HepG2 (cell line): ENCODE results near the gene ZFAND6. TPM values are rescaled to one million over a fixed set of nuclear protein-coding genes. Genes with fewer than 3 reads are reported as not detected.

Experiments
- ATAC-seq: fragments of 200-7000 bp; cut with Tn5 transposase; 3 replicates; pipeline ENCODE4 v1.9.1; 2020; ENCODE audit warnings: mild to moderate bottlenecking, moderate library complexity
- BruUV-seq: library from RNA; stranded (reverse); fragments of 400-500 nt; replicated peaks from 2 replicates; lab custom pipeline; 2021; lab: Mats Ljungman, UMichigan
- CTCF ChIA-PET: fragments of 300-600 bp; formaldehyde crosslinking; extraction: SDS; loops from one replicate; lab custom pipeline; 2021; ENCODE audit warnings: low total read pairs, inconsistent platforms, low intra/inter-chr PET ratio; lab: Yijun Ruan, JAX
- POLR2A ChIA-PET: fragments of 350-600 bp; sonication (Branson Sonifier 250); formaldehyde crosslinking; loops from one replicate; lab custom pipeline; 2020; ENCODE audit warnings: antibody characterized with exemption, inconsistent platforms; lab: Yijun Ruan, JAX
- DNase-seq: peaks from one replicate; pipeline ENCODE4 v3.0.0-alpha.2; 2015; ENCODE audit warnings: low spot score
- FAIRE-seq: peaks from 3 replicates; lab custom pipeline; 2011; peaks lifted over from hg19 to GRCh38; lab: Jason Lieb, UNC
- H2AFZ ChIP-seq: one replicate; pipeline ENCODE4 v1.6.1; 2011; ENCODE audit warnings: low read length, inconsistent platforms
- H3K27ac ChIP-seq: fragments of 300-600 bp; 3 replicates; pipeline ENCODE4 v1.8.0; 2011; ENCODE audit warnings: mixed run types, mild to moderate bottlenecking, mixed read lengths, low read length, inconsistent platforms; ENCODE audit not compliant: insufficient read depth; ENCODE audit errors: extremely low read length
- H3K27me3 ChIP-seq, 2 experiments: fragments of 200-600 bp in 1 of 2; 2 replicates in 1 of 2; 3 replicates in 1 of 2; pipeline versions ENCODE4 v1.6.0 to v1.8.0; 2011; ENCODE audit warnings: low read length in 2 of 2, mild to moderate bottlenecking in 2 of 2, moderate library complexity in 2 of 2, inconsistent platforms in 1 of 2; ENCODE audit not compliant: insufficient read depth in 2 of 2, control insufficient read depth in 1 of 2
- H3K36me3 ChIP-seq, 2 experiments: fragments of 200-600 bp in 1 of 2; replicated peaks in 1 of 2; 2 replicates in 1 of 2; 3 replicates in 1 of 2; pipeline versions ENCODE4 v1.5.1 to v1.8.0; 2011; ENCODE audit warnings: low read length in 2 of 2, inconsistent platforms in 1 of 2; ENCODE audit not compliant: insufficient read depth in 2 of 2, control insufficient read depth in 1 of 2
- H3K4me1 ChIP-seq: 2 replicates; pipeline ENCODE4 v1.5.1; 2012; ENCODE audit warnings: low read length, inconsistent platforms; ENCODE audit not compliant: insufficient read depth
- H3K4me2 ChIP-seq: 2 replicates; pipeline ENCODE4 v1.6.0; 2011; ENCODE audit warnings: low read depth, low read length, inconsistent platforms
- H3K4me3 ChIP-seq, 3 experiments: fragments of 200-600 bp in 1 of 3; sonication (generic), shearing (Covaris generic) in 1 of 3; replicated peaks in 1 of 3; 2 replicates each; pipeline ENCODE4 v1.5.1; 2011 to 2016; ENCODE audit warnings: low read length in 3 of 3, inconsistent platforms in 2 of 3, low read depth in 2 of 3, mild to moderate bottlenecking in 2 of 3, control low read depth in 1 of 3, mixed read lengths in 1 of 3; ENCODE audit not compliant: insufficient read depth in 1 of 3
- H3K79me2 ChIP-seq: one replicate; pipeline ENCODE4 v1.6.1; 2011; ENCODE audit warnings: low read length, inconsistent platforms; ENCODE audit not compliant: insufficient read depth
- H3K9ac ChIP-seq: 2 replicates; pipeline ENCODE4 v1.6.0; 2011; ENCODE audit warnings: mild to moderate bottlenecking, low read depth, low read length, inconsistent platforms; ENCODE audit not compliant: insufficient read depth
- H3K9me3 ChIP-seq: 2 replicates; pipeline ENCODE4 v1.5.1; 2012; ENCODE audit warnings: mild to moderate bottlenecking, low read length
- H4K20me1 ChIP-seq: 2 replicates; pipeline ENCODE4 v1.6.0; 2011; ENCODE audit warnings: inconsistent platforms, mild to moderate bottlenecking, low read length, moderate library complexity; ENCODE audit not compliant: insufficient read depth
- GATAD2A ChIP-seq: IDR thresholded peaks from 2 replicates; pipeline ENCODE4 v1.6.1; 2016
- MIER3 ChIP-seq: IDR thresholded peaks from 2 replicates; pipeline ENCODE4 v1.6.1; 2016; ENCODE audit warnings: missing compliant biosample characterization, borderline replicate concordance
- RBM22 ChIP-seq: fragments of 200-400 bp; formaldehyde crosslinking; optimal IDR thresholded peaks from 2 replicates; pipeline ENCODE3; 2017; ENCODE audit warnings: mild to moderate bottlenecking, low read length, moderate library complexity
- SOX5 ChIP-seq: IDR thresholded peaks from 2 replicates; pipeline ENCODE4 v1.6.1; 2016; ENCODE audit warnings: borderline replicate concordance
- ZNF446 ChIP-seq: sonication (generic); formaldehyde crosslinking; IDR thresholded peaks from 2 replicates; pipeline ENCODE4 v1.5.0; 2020; ENCODE audit warnings: mild to moderate bottlenecking, missing genetic modification reagents
- ZNF782 ChIP-seq: sonication (generic); formaldehyde crosslinking; IDR thresholded peaks from 2 replicates; pipeline ENCODE4 v1.4.0; 2020; ENCODE audit warnings: missing genetic modification reagents, mild to moderate bottlenecking, borderline replicate concordance
- WGBS: methylation state at CpG from one replicate; pipeline ENCODE4 v1.1.6; 2017; ENCODE audit warnings: low lambda C conversion rate; 5-methylcytosine and 5-hydroxymethylcytosine counted together
- in situ Hi-C: cut with HindIII; loops from 2 replicates; pipeline ENCODE4 v1.10.0; 2017; ENCODE audit warnings: low pct_unique_long_range_greater_than_20kb; ENCODE audit not compliant: extremely low pct_ligation_motif_present
- intact Hi-C: fragments of 100-400 bp; cut with micrococcal nuclease; formaldehyde crosslinking; loops from one replicate; pipeline ENCODE4 v1.10.0; 2022; ENCODE audit not compliant: unreplicated experiment
- polyA plus RNA-seq, 8 experiments: library from polyadenylated mRNA; depleted of rRNA in 3 of 8; stranded (reverse) in 7 of 8; unstranded in 1 of 8; fragments of >200 nt; fragmentation: Illumina TruSeq in 4 of 8; extraction: Trizol in 4 of 8; gene quantifications; 2 replicates each; pipeline versions ENCODE4 v1.2.1 to v1.2.3, GENCODE V29; 2011 to 2016; ENCODE audit warnings: low read depth in 4 of 8, missing spikeins in 1 of 8, mixed read lengths in 1 of 8; ENCODE audit not compliant: insufficient read depth in 1 of 8
- total RNA-seq, 5 experiments: library from RNA; depleted of rRNA; stranded (reverse); fragments of >200 nt; fragmentation: Illumina TruSeq; extraction: Trizol; gene quantifications; 2 replicates each; pipeline ENCODE4 v1.2.3, GENCODE V29; 2016; ENCODE audit warnings: low read depth in 1 of 5
- TF ChIP-seq, protein P1 (sequence below), 2 experiments: sonication (generic) in 1 of 2; formaldehyde crosslinking in 1 of 2; IDR thresholded peaks; 2 replicates each; pipeline versions ENCODE4 v1.4.0 to v1.6.1; 2016 to 2020; ENCODE audit warnings: borderline replicate concordance in 1 of 2, low read depth in 1 of 2, mild to moderate bottlenecking in 1 of 2, missing genetic modification reagents in 1 of 2
- TF ChIP-seq, protein P2 (sequence below): sonication (generic); formaldehyde crosslinking; IDR thresholded peaks from 2 replicates; pipeline ENCODE4 v1.8.1; 2023; ENCODE audit warnings: missing genetic modification reagents, mild to moderate bottlenecking, borderline replicate concordance
- TF ChIP-seq, protein P3 (sequence below): sonication (generic); formaldehyde crosslinking; IDR thresholded peaks from 2 replicates; pipeline ENCODE4 v1.5.0; 2020; ENCODE audit warnings: mild to moderate bottlenecking, missing genetic modification reagents, borderline replicate concordance
- TF ChIP-seq, protein P4 (sequence below): sonication (generic); formaldehyde crosslinking; IDR thresholded peaks from 2 replicates; pipeline ENCODE4 v1.5.0; 2020; ENCODE audit warnings: mild to moderate bottlenecking, missing genetic modification reagents, moderate library complexity

Gene ZFAND6
- total and polyA plus RNA-seq, 2 of the 13 experiments (the other 11 are each of a cell fraction or from before 2014, with no cell fraction given) = 84.2 to 115 TPM

DNA sequence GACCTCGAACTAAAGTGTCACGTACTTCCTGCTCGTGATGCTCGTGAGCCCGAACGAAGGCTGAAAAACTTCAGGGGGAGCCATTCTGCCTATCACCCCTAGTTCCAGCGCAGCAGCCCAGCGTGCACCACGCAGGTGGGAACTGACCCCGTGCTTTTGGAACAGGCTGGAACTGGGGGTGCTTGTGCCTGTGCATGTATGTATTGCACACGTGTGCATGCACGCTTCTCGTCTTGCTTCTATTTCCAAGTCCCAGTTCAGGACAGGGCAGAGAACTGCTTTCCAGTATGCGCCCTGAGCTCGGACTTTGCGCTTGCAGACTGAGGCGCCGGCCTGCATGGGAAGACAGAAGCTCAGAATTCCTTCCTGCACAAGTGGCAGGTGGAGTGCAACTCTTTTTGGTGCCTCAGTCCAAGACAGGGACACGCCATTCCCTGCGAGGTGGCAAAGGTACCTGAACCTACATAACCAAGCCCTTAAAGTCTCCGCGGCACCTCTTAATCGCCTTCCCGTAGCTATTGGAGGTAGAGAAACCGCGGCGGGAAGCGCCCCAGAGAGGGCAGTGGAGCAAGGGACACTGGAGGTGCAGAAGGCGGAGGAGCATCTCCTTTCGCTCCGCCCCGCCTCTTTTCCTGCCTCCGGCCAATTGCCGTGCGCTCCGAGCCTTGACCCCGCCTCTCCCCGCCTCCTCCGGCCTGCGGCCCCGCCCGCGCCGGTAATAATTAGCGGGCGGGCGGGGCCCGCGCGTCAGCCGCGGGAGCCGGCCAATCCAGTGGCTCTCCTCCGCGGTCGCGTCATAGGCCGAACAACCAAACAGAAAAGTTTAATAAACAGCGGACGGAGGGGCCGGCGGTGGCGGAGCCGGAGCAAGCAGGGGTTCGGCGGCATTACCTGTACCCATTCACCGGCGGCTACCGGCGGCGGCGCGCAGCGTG lies at the start of gene ZFAND6 (continued):
- TF ChIP-seq, protein P1, sequence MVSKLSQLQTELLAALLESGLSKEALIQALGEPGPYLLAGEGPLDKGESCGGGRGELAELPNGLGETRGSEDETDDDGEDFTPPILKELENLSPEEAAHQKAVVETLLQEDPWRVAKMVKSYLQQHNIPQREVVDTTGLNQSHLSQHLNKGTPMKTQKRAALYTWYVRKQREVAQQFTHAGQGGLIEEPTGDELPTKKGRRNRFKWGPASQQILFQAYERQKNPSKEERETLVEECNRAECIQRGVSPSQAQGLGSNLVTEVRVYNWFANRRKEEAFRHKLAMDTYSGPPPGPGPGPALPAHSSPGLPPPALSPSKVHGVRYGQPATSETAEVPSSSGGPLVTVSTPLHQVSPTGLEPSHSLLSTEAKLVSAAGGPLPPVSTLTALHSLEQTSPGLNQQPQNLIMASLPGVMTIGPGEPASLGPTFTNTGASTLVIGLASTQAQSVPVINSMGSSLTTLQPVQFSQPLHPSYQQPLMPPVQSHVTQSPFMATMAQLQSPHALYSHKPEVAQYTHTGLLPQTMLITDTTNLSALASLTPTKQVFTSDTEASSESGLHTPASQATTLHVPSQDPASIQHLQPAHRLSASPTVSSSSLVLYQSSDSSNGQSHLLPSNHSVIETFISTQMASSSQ (IDR thresholded peaks at IDR 0.05; ENCODE audit: low read depth) = no peak
- TF ChIP-seq, protein P1 (CRISPR knock-in tag; IDR thresholded peaks at IDR 0.05; ENCODE audit: borderline replicate concordance) = no peak; the same call in 1 of the 2 replicates
- TF ChIP-seq MIER3 = peak; percentile 71; the same call in 1 of the 2 replicates
- peak; percentile 55; the same call in 1 of the 2 replicates for TF ChIP-seq ZNF782 (CRISPR knock-in tag)

DNA sequence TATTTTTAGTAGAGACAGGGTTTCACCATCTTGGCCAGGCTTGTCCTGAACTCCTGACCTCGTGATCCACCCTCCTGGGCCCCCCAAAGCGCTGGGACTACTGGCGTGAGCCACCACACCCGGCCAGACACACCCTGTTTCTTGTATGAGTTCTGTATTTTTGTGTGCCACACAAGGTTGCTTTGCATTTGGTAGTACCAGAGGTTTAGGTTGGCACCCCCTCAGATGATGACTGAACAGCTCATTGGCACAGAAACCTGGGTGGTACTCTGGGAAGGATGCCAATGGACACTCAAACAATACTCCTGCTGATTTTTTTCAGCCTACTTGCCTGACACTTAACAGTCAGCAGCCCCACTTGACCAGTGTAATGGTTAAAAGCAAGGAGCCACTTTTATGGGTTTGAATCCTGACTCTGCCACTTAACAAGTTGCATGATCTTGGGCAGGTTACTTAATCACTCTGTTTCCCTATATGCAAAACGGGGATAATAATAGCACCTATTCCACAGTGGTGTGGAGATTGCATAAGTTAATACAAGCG lies 49.3 kb upstream of the ZFAND6 start:
- H3K27me3 ChIP-seq = no peaks in the 10 kb centered on the region
- no peaks in the 10 kb centered on the region for H3K9me3 ChIP-seq
- H3K79me2 ChIP-seq = no peaks in the 10 kb centered on the region
- H3K4me2 ChIP-seq = no peak overlapping the region
- 13% methylated on average over 6 of the region's 6 CpGs for WGBS
- H3K36me3 ChIP-seq = no peaks in the 10 kb centered on the region
- H3K9ac ChIP-seq = no peak overlapping the region
- in situ Hi-C loops (loop anchor here (25.0 kb wide), 1 partner anchor 302 kb away; no protein-coding TSS in a partner anchor), intact Hi-C loops (no loop called here)
- no peak for FAIRE-seq
- DNase-seq = no peak
- POLR2A ChIA-PET = no interaction called here
- H4K20me1 ChIP-seq = no peaks in the 10 kb centered on the region
- no peak overlapping the region for H2AFZ ChIP-seq
- CTCF ChIA-PET = no interaction called here
- no peak overlapping the region for H3K27ac ChIP-seq
- BruUV-seq = no TSS peak
- peaks cover 32% of the 10 kb centered on the region for H3K4me1 ChIP-seq
- ATAC-seq = no peak
- H3K4me3 ChIP-seq = no peak overlapping the region
- TF ChIP-seq SOX5 (CRISPR knock-in tag) = no peak
- no peak for TF ChIP-seq ZNF446 (CRISPR knock-in tag)
- TF ChIP-seq, protein P2, sequence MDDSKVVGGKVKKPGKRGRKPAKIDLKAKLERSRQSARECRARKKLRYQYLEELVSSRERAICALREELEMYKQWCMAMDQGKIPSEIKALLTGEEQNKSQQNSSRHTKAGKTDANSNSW = no peak
- TF ChIP-seq, protein P3, sequence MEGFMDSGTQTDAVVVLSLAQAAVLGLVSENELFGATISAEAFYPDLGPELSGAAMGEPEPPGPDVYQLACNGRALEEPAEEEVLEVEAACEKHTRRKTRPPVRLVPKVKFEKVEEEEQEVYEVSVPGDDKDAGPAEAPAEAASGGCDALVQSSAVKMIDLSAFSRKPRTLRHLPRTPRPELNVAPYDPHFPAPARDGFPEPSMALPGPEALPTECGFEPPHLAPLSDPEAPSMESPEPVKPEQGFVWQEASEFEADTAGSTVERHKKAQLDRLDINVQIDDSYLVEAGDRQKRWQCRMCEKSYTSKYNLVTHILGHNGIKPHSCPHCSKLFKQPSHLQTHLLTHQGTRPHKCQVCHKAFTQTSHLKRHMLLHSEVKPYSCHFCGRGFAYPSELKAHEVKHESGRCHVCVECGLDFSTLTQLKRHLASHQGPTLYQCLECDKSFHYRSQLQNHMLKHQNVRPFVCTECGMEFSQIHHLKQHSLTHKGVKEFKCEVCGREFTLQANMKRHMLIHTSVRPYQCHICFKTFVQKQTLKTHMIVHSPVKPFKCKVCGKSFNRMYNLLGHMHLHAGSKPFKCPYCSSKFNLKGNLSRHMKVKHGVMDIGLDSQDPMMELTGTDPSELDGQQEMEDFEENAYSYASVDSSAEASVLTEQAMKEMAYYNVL (CRISPR knock-in tag) = no peak
- TF ChIP-seq, protein P4, sequence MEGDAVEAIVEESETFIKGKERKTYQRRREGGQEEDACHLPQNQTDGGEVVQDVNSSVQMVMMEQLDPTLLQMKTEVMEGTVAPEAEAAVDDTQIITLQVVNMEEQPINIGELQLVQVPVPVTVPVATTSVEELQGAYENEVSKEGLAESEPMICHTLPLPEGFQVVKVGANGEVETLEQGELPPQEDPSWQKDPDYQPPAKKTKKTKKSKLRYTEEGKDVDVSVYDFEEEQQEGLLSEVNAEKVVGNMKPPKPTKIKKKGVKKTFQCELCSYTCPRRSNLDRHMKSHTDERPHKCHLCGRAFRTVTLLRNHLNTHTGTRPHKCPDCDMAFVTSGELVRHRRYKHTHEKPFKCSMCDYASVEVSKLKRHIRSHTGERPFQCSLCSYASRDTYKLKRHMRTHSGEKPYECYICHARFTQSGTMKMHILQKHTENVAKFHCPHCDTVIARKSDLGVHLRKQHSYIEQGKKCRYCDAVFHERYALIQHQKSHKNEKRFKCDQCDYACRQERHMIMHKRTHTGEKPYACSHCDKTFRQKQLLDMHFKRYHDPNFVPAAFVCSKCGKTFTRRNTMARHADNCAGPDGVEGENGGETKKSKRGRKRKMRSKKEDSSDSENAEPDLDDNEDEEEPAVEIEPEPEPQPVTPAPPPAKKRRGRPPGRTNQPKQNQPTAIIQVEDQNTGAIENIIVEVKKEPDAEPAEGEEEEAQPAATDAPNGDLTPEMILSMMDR = no peak
- TF ChIP-seq RBM22 = no peak
- no peak for TF ChIP-seq GATAD2A (CRISPR knock-in tag)
